Neural progenitor cell (in vitro differentiated cells): Measurements from ENCODE around the gene TCTN3.

Experiments
- CTCF ChIP-seq: fragments of 200-600 bp; sonication (generic); IDR thresholded peaks from 2 replicates; pipeline ENCODE4 v1.5.1; 2017; ENCODE audit warnings: antibody characterized with exemption, mild to moderate bottlenecking
- EZH2phosphoT487 ChIP-seq: fragments of 200-600 bp; sonication (generic); IDR thresholded peaks from 2 replicates; pipeline ENCODE4 v1.6.1; 2017; ENCODE audit warnings: antibody characterized with exemption

- TF ChIP-seq EZH2phosphoT487, result no peak
- no peak for TF ChIP-seq CTCF
These were observed 4.7 kb upstream of the TCTN3 start for GRCh38 chr10:95698415-95698814.
